Lower lobe of right lung (tissue), 2 donors: ENCODE results near the gene WDR86. TPM values are rescaled to one million over a fixed set of nuclear protein-coding genes. Genes with fewer than 3 reads are reported as not detected.

Experiments used
- ATAC-seq, 2 donors: fragments of 200-7000 bp; cut with Tn5 transposase; one replicate each; pipeline ENCODE4 v1.9.1; 2020 to 2022; ENCODE audit warnings: mild to moderate bottlenecking in 2 of 2, moderate library complexity in 2 of 2
- DNase-seq: peaks from one replicate; pipeline ENCODE4 v3.0.0-alpha.2; 2020
- H3K27ac ChIP-seq: fragments of 200-600 bp; one replicate; pipeline ENCODE4 v1.8.0; 2022
- H3K27me3 ChIP-seq: fragments of 200-600 bp; one replicate; pipeline ENCODE4 v1.8.0; 2022; ENCODE audit warnings: low read depth
- H3K36me3 ChIP-seq: fragments of 200-600 bp; one replicate; pipeline ENCODE4 v1.8.0; 2022; ENCODE audit warnings: mild to moderate bottlenecking
- H3K4me1 ChIP-seq: fragments of 200-600 bp; one replicate; pipeline ENCODE4 v1.8.0; 2022
- H3K4me3 ChIP-seq: fragments of 200-600 bp; one replicate; pipeline ENCODE4 v1.8.0; 2022; ENCODE audit warnings: mild to moderate bottlenecking
- H3K9me3 ChIP-seq: fragments of 200-600 bp; one replicate; pipeline ENCODE4 v1.8.0; 2022
- intact Hi-C: fragments of 100-400 bp; cut with DNase I; formaldehyde crosslinking; loops from one replicate; pipeline ENCODE4 v1.11.0; 2022
- total RNA-seq: library from RNA; stranded (reverse); fragmentation: NEBNext Ultra II Directional; extraction: Animal tissue kit (Norgen Biotek cat#: 25700); gene quantifications from one replicate; pipeline ENCODE4 v1.2.1, GENCODE V29; 2021
- TF ChIP-seq, protein P1 (sequence below): fragments of 200-600 bp; IDR thresholded peaks from one replicate; pipeline ENCODE4 v1.8.0; 2022; ENCODE audit warnings: antibody characterized with exemption, mild to moderate bottlenecking
- donor health status: DM: no; HTN: yes; CAD: no; lungs with severe emphysema.

The WDR86 gene
- total RNA-seq, 1 donor from 2014 or later: 4.4 TPM

- DNase-seq (no peak), ATAC-seq (no peak)
- H3K4me3 ChIP-seq: no peak overlapping the region
- no peaks in the 10 kb centered on the region for H3K27me3 ChIP-seq
- H3K9me3 ChIP-seq: no peaks in the 10 kb centered on the region
- H3K27ac ChIP-seq: no peak overlapping the region
- H3K36me3 ChIP-seq: peaks cover 89% of the 10 kb centered on the region
- intact Hi-C loops: loop anchor here (10.0 kb wide), 1 partner anchor 70 kb away; the partner anchor contains the start of gene CRYGN
- TF ChIP-seq, protein P1, sequence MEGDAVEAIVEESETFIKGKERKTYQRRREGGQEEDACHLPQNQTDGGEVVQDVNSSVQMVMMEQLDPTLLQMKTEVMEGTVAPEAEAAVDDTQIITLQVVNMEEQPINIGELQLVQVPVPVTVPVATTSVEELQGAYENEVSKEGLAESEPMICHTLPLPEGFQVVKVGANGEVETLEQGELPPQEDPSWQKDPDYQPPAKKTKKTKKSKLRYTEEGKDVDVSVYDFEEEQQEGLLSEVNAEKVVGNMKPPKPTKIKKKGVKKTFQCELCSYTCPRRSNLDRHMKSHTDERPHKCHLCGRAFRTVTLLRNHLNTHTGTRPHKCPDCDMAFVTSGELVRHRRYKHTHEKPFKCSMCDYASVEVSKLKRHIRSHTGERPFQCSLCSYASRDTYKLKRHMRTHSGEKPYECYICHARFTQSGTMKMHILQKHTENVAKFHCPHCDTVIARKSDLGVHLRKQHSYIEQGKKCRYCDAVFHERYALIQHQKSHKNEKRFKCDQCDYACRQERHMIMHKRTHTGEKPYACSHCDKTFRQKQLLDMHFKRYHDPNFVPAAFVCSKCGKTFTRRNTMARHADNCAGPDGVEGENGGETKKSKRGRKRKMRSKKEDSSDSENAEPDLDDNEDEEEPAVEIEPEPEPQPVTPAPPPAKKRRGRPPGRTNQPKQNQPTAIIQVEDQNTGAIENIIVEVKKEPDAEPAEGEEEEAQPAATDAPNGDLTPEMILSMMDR: no peak
- no peaks in the 10 kb centered on the region for H3K4me1 ChIP-seq
Observed at GRCh38 chr7:151374726-151375125, 35.1 kb downstream of the WDR86 start.

DNA sequence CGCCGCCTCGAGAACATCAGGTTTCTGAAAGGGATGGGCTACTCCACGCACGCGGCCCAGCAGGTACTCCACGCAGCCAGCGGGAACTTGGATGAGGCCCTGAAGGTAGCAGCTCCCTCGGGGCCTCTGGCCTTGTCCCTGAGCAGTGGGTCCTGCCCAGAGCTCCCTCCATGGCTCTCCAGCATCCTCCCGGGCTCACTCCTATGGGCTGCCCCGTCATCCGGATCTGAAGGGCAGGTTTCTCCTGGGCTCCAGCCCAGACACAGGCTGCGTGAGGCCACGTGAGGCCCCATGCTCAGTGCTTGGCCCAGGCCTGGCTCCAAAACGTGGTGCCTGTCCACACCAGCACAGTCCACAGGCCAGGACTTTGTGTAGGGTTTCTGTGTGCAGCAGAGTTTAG lies 35.7 kb downstream of the WDR86 start:
- Histone ChIP-seq H3K4me1 (no peaks in the 10 kb centered on the region), H3K36me3 (peaks cover 95% of the 10 kb centered on the region), H3K4me3 (no peak overlapping the region), H3K27me3 (no peaks in the 10 kb centered on the region), H3K9me3 (no peaks in the 10 kb centered on the region), H3K27ac (no peak overlapping the region)
- DNase-seq: no peak
- intact Hi-C loops: loop anchor here (10.0 kb wide), 1 partner anchor 71 kb away; the partner anchor contains the start of gene CRYGN
- TF ChIP-seq, protein P1: no peak
- ATAC-seq: peak in 1 of 2 donors; percentile 8

DNA sequence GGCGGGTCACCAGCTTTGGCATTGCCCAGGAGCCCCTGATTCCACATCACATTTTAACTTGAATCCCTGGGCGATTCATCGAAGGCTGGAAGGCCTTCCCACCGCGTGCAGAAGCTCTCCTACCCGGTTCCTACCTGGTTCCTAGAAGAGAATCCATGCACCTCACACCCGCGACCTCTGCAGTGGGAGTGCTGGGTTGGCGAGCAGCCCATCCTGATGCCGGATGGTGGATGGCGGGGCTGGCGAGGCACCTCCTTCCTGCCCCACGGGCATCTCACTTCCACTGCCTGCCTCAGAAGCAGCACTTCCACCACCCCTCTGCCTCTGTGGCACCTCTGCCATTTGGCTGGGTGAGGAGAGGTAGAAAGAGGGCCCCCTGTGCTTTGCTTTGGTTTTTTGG lies 36.2 kb downstream of the WDR86 start:
- Histone ChIP-seq H3K4me1 (no peaks in the 10 kb centered on the region), H3K27me3 (no peaks in the 10 kb centered on the region), H3K36me3 (peaks cover 97% of the 10 kb centered on the region), H3K27ac (no peak overlapping the region), H3K4me3 (no peak overlapping the region), H3K9me3 (no peaks in the 10 kb centered on the region)
- DNase-seq (no peak), ATAC-seq (no peak)
- intact Hi-C loops: loop anchor here (10.0 kb wide), 1 partner anchor 71 kb away; the partner anchor contains the start of gene CRYGN
- TF ChIP-seq, protein P1: no peak

DNA sequence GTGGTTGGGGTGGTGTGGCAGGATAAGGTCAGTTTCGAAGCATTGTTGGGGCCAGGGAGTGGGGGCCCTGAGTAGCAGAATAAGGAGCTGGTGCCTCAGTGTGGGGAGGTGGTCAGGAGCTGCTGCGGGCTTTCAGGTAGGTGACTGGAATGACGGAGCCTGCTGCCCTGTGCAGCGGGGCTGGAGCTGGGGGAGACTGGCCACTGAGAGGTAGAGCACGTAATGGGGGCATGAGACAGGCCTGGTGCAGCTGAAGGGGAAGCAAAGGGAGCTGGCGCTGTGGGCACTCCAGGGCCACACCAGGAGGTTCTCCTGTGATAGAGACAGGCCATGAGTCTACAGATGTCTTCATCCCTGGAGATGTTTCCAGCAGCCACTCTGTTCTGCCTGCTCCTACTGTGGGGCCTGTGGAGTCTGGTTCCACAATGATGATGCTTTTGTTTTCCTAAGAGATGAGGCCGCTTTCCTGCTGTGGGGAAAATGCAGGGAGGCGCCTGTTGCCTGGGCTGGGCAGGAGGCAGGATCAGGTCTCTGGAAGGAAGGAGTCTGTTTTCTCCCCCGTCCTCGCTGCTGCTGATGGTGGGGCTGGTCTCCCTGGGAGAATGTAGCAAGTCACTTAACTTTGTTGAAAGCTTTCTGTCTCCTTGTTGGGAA lies 37.1 kb downstream of the WDR86 start:
- peaks cover 91% of the 10 kb centered on the region for H3K36me3 ChIP-seq
- ATAC-seq (no peak), DNase-seq (no peak)
- no peak overlapping the region for H3K27ac ChIP-seq
- intact Hi-C loops: loop anchor here (10.0 kb wide), 1 partner anchor 72 kb away; the partner anchor contains the start of gene CRYGN
- H3K9me3 ChIP-seq: no peaks in the 10 kb centered on the region
- H3K4me1 ChIP-seq: peaks cover 8% of the 10 kb centered on the region
- no peak overlapping the region for H3K4me3 ChIP-seq
- no peaks in the 10 kb centered on the region for H3K27me3 ChIP-seq
- TF ChIP-seq, protein P1: no peak

GRCh38 chr7:151371266-151371665 lies 38.6 kb downstream of the WDR86 start:
- DNase-seq (no peak), ATAC-seq (no peak)
- H3K27me3 ChIP-seq: no peaks in the 10 kb centered on the region
- H3K4me3 ChIP-seq: no peak overlapping the region
- peaks cover 85% of the 10 kb centered on the region for H3K36me3 ChIP-seq
- peaks cover 14% of the 10 kb centered on the region for H3K4me1 ChIP-seq
- no peak overlapping the region for H3K27ac ChIP-seq
- intact Hi-C loops: loop anchor here (10.0 kb wide), 1 partner anchor 74 kb away; the partner anchor contains the start of gene CRYGN
- no peaks in the 10 kb centered on the region for H3K9me3 ChIP-seq
- TF ChIP-seq, protein P1: no peak
